NCI-H128 (cell line): ENCODE data around the gene GALR2.

ENCODE experiments used
- DNase-seq: peaks from one replicate; lab custom pipeline; 2025; ENCODE audit not compliant: unreplicated experiment; lab: John Stamatoyannopoulos, UW

GALR2 gene

DNA sequence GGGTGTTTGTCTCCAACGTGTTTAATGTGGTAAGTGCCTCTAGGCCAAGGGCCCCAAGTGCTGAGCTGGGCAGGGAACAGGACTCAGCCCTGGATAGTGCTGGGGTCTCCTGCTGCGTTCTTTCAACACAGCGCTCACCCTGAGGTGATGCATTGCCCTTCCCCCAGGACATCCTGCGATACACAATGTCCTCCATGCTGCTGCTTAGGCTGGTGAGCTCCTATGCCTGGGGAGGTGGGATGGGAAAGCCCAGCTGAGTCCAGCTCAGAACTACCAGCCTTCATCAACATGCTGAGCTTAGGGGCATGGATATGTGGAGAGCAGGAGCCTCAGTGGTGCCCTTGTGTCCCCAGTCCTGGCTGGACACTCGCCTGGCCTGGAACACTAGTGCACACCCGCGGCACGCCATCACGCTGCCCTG lies 5.0 kb downstream of the GALR2 start:
- DNase-seq: no peak

DNA sequence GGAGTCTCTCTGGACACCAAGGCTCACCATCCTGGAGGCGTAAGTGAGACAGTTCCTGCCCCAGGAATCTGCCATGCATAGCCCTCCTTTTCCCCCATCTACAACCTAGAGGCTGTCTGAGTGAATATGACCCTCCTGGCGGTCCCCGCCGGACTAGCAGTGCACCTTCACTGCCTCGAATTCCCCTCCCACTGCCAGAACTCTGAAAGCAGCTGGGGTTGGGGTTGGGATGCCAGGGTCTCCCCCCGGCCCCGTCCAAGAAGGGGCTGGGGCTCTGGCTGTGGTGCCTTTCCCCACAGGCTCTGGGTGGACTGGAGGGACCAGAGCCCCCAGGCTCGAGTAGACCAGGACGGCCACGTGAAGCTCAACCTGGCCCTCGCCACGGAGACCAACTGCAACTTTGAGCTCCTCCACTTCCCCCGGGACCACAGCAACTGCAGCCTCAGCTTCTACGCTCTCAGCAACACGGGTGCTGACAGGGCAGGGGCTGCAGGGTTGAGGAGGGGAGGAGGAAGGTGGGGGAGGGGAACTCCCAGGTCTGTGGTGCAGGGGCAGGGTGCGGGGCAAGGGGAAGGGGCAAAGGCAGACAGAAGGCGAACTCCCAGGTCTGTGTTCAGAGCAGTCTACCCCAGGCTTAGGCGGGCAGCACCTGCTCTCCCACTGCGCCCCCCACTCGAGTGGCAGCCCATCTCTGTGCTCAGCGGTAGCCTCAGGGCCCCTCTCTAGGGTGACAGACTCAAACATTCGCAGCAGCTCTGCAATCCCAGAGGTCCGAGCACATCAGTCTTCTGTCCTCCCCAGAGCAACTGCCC lies 5.6 kb downstream of the GALR2 start:
- DNase-seq: no peak

DNA sequence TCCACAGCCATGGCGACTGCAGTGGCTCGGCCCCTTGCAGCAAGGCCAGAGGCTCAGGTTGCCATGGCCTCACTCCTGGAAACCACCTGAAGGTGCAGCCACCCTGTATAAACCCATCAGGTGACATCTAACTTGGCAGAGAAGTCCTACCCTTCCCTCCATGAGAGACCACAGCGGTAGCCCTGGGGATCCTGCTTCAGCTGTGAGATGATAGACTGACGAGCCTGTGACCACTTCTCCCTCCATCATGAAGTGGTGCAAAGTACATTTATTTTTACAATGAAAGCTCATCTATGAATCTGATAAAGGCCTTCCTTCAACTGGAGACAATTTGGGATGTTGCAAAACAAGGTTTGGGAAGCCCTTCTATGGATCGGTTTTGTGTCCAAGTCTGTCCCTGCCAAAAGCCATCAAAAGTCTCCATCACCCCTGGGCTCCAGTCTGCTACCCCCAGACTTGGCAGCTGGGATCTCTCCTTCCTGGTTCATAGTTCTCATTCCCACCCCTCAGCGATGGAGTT lies 6.2 kb downstream of the GALR2 start:
- no peak for DNase-seq

DNA sequence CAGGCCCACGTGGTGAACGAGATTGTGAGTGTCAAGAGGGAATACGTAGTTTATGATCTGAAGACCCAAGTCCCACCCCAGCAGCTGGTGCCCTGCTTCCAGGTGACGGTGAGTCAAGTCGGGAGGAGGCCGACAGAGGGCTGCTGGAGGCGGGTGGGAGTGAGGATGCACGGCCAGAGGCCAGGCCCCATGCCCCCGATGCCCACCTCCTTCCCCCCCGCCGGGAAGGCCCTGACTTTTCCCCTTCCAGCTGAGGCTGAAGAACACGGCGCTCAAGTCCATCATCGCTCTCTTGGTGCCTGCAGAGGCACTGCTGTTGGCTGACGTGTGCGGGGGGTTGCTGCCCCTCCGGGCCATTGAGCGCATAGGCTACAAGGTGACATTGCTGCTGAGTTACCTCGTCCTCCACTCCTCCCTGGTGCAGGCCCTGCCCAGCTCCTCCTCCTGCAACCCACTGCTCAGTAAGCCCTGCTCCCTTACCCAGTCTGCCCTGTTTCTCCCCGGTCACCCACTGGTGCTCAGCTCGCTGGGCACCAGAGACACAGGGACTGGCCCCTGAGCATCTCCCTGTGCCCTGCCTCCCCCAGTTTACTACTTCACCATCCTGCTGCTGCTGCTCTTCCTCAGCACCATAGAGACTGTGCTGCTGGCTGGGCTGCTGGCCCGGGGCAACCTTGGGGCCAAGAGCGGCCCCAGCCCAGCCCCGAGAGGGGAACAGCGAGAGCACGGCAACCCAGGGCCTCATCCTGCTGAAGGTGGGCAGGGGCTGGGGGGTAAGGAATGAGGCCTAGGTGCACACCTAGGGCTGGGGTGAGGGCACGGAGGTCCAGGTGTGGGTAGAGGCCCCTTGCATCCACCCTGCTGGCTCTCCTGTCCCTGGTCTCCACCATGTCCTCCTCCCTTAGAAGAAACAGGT lies 7.0 kb downstream of the GALR2 start:
- no peak for DNase-seq

DNA sequence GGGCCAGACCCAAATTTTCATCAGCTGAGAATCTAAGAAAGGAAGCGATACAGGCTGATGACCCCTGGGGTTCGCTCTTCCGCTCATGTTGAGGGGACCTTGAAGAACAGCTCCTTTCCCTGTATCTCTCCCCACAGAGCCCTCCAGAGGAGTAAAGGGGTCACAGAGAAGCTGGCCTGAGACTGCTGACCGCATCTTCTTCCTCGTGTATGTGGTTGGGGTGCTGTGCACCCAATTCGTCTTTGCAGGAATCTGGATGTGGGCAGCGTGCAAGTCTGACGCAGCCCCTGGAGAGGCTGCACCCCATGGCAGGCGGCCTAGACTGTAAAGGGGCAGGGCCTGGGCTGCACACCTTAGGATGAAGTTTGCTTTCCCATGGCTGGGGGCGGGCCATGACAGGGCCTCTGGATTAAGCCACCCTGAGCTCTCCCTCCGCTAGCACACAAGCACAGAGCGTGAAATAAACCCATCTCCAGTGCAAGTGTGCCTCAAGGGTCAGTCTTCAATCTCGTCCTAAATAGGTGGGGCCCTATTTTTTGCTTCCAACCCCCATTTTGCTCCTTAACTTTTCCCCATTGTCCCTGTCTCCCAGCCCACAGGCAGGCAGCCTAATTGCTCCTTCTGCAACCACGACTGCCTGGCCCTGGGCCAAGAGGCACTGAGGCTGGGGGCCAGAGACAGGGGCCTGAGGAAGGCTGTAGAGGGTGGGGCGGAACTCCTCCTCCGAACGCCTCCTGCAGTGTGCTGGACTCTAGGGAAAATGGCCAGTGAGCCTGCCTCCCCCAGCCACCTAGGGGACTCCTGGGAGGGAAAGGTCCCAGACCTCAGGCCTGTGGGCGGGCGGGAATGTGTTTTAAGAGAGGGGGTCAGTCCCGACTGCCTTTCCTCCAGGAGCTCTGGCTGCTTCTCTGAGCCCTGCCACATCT lies 8.0 kb downstream of the GALR2 start:
- DNase-seq: no peak

DNA sequence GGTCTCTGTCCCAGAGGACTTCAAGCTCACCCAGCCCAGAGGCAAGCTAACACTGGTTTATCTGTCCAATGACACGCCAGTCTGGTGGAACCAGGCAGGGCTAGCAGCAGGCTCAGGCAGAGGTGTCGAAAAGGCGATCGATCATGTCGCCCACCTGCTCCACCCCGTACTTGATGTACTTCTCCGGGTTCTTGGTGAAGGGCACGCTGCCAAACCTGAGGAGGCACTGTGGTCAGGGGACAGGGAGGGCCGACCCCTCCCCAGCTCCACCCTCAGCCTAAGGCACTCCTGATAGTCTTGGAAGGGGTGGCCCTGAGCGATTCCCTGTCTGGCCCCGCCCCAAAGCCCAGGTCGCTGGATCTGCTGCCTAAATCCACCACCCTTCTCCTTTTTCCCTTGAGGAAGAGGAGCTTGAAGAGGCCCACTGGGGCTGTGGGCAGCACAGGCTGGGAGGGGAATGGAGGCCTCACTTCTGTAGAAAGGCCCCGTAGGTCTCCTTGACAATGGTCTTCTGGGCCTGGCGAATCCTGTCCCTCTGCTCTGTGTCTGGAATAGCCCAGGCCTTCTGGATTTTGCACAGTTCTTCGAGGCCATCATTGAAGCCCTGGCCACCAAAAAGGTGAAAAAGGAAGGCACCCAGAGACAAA lies 9.1 kb downstream of the GALR2 start:
- no peak for DNase-seq

DNA sequence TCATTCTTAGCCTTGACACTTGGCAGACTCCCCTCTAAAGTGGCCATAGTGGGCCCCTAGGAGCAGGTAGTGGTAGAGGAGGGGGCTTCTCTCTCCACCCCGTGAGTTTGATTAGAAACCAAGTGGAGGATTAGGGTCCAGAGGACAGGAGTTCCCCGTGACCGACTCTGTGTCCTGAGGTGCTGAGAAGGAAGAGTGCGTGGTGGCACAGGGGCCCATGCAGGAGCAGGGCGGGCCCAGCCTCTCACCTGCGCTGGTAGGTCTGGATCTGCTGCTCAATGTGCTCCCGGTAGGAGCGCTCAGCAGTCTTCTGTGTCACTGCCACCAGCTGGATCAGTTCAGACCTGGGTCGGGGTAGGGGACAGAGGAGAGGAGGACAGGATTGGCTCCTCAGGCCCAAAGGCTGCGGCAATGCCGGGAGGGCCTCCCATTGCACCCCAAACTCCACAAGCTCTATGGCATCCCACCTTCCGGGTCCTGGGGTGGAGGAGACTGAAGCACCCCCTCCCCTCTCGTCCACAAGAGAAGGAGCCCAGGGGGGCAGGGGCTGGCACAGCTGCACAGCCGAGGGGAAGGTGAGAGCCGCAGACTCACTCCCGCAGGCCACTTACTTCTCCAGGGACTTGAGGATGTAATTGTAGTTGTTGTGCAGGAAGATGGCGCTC lies 10.6 kb downstream of the GALR2 start:
- no peak for DNase-seq

DNA sequence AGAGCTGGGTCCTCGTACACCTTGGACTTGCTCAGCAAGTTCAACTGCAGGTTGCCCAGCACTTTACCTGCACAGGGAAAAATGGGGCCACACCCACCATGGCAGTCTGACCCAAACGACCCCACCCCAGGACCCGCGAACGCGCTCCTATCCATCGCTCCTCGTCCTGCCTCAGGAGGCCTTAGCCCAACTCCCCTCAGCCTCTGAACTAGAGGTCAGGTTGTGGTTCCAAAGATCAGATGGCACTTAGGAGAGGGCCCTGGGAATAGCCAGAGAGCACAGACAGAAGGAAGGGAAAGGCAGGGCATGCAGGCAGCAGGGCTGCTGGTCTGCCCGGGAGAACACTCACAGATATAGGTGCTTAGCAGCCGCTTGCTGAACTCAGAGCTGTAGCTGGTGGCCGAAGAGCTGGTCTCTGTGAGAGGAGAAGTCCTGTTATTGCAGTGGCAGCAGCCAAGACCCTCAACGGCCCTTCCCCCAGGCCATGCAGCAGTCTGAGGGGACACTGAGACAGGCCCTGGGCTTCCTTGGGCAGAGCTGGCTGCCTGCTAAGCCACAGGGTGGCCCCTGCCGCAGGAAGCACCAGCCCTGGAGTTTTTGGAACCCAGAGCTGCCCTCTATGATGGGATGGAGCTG lies 11.3 kb downstream of the GALR2 start:
- DNase-seq: no peak

DNA sequence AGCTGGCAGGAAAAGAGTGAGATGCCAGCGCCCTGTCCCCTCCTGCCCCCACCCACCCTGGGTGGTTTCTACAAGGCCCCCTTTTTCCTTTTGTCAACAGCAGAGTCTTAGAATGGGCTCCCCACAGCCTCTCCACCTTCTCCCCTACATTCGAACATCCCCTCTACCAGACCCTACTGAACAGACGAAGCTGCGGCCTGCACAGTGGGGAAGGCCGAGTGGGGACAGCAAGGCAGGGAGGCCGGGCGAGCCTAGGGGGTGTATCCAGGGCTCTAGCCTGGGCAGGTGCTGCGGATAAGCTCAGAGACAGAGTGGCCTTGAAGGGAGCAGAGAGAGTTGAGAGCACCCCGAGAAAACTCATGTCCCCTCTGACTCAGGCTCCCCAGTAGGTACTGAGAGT lies 11.8 kb downstream of the GALR2 start:
- DNase-seq: no peak

DNA sequence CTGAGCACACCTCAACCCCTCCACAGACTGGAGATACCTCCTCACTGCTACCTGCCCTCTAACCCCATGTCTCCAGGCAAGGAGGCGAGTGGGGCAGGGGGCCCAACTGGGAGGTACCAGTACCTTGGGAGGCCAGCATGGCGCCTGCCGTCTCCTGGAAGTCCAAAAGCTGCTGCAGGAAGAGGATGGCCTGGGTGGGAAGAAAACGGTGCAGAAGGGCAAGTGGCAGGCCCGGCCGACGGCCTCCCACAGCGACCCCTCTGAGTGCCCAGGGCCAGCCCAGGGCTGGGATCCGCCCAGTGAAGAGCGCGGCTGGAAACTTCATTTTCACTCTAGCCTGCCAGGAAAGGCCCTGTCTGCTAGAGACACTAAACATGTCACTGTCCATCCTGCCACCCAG lies 12.9 kb downstream of the GALR2 start:
- DNase-seq: no peak

DNA sequence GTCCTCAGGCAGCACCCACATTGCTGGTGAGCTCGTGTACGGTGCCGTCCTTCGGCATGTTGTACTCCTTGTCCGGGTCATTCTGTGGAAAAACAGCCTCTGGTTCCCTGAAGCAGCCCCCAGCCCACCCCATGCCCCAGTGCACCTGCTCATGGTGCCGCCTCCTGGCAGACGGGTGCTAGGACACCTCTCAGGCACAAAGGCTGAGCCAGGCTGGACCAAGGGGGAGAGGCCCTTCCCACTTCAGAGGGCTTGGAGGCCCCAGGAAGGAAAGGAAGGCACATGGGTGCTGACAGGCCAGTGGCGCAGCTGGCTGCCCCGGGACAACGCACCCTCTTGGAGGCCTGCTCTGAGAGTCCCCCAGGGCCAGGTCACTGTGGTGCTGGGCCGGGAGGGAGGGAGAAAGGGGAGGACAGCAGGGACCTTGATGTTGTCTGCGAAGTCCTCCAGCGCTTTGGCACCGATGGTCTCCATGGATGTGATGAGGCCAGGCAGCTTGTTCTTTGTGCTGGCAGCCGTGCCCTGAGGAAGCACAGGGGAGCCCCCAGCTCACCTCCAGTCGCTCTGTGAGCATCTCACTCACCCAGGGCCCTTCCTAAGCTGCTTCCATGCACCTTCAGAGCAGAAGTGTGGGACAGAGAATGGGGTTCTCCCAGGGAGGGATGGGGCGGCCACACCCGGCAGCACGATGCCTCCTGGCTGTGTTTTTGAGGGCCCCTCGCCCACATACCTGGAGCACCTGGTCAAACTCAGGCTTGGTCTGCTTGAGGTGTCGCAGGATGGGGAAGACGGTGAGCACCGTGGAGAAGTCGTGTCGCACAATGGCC lies 13.7 kb downstream of the GALR2 start:
- DNase-seq: no peak

DNA sequence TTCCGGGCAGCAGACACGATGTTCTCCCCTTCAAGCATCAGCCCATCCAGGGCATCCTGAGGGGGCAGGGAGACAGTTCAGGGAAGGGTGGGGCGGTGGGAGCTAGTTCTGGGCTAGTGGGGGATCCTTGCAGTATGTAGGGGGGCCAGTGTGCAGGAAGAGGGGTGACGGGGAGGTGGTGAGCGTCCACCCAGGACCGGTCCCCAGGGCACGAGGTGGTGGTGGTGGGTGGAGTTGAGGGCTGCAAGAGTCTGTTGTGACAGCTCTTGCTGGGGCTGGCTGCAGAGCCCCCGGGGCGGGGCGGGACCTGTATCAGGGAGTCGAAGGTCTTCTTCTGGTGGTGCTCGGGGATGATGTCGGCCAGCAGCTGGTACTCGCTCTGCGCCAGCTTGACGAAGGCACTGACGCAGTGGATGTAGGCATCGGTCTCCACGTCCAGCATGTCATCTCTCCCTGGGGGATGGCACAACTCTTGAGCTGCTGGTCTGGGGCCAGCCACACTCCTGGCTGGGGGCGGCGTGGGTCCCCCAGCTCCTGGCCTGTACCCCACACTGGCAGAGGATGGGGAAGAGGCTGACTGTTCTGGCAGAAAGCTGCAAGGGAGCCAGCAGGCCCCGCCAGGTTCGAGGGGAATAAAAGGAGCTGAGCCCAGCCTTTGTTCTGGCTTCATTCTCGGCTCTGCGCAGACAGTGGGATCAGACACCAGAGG lies 14.4 kb downstream of the GALR2 start:
- no peak for DNase-seq

DNA sequence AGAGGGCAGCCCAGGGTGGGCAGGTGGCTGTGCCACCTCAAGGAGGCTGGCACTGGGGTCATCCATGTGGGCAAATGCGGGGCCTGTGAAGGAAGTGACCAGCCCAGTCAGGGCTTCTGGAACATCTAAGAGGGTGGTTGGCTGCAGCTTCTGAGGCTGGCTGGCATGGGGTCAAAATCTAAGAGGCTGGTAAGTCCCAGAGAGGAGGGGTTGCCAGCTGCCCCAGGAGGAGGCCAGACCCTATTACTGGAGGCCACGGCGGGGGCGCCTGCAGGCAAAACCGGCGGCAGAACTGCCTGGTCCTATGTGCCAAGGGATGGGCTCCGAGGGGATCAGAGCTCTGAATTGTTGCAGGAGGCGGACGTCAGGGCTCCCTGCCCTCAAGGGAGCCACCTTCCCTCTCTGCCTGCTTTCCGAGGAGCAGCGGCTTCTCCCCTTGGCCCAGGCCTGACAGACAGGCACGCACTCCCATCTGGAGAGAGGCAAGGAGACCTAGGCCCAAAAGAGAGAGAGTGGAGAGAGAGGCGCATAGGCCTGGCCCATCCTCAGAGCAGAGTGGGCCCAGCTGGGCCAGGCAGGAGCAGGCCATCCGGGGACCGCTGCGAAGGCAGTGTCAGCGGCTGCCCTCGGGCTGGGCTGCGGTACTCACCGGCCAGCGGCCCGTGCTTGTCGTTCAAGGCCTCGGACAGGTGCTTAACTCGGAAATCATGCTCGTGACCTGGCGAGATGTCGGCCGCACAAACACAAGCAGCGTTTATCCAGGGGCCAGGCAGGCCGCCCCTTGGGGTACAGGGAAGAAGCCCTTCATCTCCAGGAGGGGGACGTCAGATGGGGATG lies 15.3 kb downstream of the GALR2 start:
- no peak for DNase-seq

DNA sequence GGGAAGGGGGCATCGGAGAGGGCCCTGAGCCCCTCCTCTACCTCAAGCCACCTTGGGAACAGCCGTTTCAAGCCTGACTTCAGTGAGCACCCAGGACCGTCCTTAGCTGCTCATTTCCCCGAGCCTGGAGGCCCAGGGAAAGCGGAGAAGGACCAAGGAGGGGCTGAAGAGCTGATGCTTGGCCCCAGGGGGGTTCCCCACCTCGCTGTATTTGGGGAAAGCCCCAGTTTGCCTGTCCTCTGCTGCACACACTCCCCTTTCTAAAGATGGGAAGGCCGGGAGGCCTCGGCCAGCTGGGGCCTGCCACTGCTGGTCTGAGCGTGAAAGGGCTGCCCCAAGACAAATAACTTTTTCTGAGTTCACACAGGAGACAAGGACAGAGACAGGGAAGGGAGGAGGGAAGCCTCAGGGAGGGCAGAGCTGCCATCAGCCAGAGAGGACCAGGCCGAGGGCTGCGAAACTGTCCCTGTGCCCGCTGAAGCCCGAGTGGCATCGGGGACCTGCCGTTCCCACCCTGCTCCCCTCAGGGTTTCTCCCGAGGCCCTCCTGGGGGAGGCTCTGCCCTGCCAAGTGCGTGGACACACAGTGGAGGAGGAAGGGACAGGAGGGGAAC lies 16.0 kb downstream of the GALR2 start:
- DNase-seq: no peak

DNA sequence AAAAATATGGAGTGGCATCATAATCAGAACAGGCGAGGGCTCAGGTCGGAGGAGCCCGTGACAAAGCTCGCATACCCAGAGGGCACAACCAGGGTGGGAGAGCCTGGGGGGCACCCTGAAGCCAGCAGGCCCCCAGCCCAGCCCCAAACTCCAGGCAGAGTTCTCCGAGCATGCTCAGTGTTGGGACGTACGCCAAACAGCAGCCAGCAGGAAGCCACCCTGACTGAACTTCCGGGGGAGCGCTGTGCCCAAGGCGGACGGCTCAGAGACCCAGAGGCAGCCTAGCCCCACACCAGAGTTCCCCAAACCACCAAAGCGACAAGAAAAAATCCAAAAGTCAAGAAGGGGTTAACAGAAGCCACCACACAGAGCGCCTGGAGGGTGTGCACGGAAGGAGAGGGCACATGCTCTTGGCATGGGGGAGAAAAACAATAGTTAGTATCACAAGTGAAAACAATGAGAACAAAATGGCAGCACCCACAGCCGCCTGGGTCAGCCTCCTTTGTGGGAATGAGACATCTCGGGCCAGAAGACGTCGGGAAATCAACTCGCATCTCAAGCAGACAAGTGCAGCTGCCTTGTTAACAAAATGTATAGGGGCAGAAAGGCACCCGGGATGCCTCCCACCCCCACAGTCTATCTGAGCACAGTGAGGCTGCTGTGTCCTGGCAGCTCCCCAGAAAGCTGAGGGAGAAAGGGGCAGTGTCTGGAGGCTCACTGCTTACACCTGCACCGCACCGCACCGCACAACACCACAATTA lies 17.1 kb downstream of the GALR2 start:
- no peak for DNase-seq
